Stimulated activated CD8-positive, alpha-beta memory T cell treated with anti-CD3 and anti-CD28 coated beads, Interleukin-2, amount 100 ng/mL, for 48 hours (primary cell): ENCODE data around the gene FGD3.
"Not testable (repeated sequence)": the region's sequence is repeated elsewhere in the genome, so short reads cannot be mapped to it uniquely, and the experiment has no call there.

Source experiments
- DNase-seq, 2 donors: peaks; one replicate each; pipeline ENCODE4 v3.0.0-alpha.2; 2020; ENCODE audit warnings: low read depth in 2 of 2

FGD3 gene, protein sequence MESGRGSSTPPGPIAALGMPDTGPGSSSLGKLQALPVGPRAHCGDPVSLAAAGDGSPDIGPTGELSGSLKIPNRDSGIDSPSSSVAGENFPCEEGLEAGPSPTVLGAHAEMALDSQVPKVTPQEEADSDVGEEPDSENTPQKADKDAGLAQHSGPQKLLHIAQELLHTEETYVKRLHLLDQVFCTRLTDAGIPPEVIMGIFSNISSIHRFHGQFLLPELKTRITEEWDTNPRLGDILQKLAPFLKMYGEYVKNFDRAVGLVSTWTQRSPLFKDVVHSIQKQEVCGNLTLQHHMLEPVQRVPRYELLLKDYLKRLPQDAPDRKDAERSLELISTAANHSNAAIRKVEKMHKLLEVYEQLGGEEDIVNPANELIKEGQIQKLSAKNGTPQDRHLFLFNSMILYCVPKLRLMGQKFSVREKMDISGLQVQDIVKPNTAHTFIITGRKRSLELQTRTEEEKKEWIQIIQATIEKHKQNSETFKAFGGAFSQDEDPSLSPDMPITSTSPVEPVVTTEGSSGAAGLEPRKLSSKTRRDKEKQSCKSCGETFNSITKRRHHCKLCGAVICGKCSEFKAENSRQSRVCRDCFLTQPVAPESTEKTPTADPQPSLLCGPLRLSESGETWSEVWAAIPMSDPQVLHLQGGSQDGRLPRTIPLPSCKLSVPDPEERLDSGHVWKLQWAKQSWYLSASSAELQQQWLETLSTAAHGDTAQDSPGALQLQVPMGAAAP

GRCh38 chr9:92947268-92948037, at the start of gene FGD3:
Gene FGD3 (plus strand): TSS chr9:92947523. CDS start chr9:92976257, 28,734 bp downstream.
- no peak for DNase-seq

DNA sequence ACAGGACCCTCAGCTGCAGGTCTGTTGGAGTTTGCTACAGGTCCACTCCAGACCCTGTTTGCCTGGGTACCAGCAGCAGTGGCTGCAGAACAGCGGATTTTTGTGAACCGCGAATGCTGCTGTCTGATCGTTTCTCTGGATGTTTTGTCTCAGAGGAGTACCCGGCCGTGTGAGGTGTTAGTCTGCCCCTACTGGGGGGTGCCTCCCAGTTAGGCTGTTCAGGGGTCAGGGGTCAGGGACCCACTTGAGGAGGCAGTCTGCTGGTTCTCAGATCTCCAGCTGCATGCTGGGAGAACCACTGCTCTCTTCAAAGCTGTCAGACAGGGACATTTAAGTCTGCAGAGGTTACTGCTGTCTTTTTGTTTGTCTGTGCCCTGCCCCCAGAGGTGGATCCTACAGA, 42.2 kb upstream of the FGD3 start:
- DNase-seq = not testable (repeated sequence)

GRCh38 chr9:92911511-92912475, 35.5 kb upstream of the FGD3 start:
- DNase-seq = no peak

DNA sequence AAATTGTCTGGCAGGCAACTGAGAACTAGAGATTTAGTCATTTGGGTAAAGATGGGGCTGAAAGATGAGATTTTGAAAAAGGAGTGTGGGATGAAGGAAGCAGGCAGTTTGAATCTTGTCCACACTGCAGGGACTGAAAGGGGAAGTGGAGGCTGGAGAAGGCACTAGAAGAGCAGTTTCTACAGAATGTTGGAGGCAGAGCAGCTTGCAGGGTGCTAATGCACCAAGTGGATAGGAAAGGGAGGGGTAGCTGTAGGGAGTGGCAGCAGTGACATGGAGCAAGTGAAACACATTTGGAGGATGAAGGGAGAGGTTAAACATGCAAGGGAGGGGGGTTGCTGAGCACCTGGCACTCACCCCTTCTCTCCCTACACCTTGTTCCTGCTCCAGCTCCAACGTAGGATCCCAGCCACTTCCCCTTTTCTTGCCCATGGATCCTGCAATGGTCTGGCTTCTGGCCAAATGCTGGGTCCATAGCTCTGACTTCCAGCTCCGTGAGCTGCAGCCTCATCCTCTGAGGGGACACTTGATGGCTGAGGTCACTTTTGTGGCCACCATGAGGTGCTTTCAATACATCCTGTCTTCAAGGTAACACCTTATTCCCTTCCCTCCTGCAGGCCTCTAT, 30.0 kb upstream of the FGD3 start:
- DNase-seq = no peak

DNA sequence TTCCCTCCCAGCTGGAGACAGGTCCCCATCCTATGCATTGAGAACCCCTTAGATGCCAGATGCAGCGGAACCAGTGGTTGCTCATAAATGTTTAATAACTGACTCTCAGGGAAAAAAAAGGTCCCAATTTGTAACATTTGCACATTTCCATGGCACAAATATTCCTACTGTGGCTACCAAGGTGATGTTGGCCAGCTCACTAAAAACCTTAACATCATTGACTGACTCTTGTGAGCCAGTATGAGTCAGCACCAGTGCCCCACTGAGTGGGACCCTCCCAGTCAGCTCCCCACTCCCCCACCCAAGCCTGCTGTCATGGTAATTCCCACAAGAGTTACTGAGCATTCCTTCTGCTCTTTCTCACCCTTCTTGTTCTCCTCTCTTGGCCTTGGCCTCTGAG, 26.9 kb upstream of the FGD3 start:
- no peak for DNase-seq

GRCh38 chr9:92931606-92932005, 15.7 kb upstream of the FGD3 start:
- DNase-seq = no peak

DNA sequence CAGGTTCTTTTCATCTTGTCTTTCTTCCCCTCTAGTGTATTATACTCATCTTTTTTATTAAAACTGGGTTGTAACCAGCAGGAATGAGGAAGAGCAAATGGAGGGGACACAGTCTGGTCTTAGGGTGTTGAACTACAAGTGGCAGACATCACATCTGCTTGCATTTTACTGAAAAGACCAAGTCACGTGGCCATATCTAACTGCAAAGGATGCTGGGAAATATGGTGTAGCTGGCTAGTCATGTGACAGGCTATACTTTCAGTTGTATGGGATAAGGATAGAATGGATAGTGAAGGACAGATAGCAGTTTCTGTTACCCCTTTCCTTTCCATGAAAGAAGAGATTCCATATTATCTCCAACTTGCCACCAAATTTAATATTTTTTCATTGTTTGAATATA, 13.0 kb upstream of the FGD3 start:
- no peak for DNase-seq

GRCh38 chr9:92938025-92938424, 9.3 kb upstream of the FGD3 start:
- DNase-seq = no peak

DNA sequence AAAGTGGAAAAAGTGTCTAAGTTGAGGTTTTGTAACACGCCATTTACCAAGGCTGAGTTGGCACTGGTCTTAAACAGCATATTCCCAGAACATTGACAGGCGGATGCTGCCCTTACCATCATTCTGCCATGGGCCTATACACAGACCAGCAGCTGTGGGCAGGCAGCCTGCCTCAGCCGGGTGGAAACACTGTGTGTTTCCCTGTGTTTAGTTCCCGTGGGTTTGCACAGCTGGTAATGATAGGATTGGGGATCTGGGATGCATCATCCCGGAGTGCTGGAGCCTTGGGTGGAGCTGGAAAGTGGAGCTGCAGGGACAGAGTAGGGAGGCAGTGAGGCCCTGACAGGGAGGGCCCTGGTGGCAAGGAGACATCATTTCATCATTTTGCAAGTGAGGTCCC, 5.5 kb upstream of the FGD3 start:
- no peak for DNase-seq

DNA sequence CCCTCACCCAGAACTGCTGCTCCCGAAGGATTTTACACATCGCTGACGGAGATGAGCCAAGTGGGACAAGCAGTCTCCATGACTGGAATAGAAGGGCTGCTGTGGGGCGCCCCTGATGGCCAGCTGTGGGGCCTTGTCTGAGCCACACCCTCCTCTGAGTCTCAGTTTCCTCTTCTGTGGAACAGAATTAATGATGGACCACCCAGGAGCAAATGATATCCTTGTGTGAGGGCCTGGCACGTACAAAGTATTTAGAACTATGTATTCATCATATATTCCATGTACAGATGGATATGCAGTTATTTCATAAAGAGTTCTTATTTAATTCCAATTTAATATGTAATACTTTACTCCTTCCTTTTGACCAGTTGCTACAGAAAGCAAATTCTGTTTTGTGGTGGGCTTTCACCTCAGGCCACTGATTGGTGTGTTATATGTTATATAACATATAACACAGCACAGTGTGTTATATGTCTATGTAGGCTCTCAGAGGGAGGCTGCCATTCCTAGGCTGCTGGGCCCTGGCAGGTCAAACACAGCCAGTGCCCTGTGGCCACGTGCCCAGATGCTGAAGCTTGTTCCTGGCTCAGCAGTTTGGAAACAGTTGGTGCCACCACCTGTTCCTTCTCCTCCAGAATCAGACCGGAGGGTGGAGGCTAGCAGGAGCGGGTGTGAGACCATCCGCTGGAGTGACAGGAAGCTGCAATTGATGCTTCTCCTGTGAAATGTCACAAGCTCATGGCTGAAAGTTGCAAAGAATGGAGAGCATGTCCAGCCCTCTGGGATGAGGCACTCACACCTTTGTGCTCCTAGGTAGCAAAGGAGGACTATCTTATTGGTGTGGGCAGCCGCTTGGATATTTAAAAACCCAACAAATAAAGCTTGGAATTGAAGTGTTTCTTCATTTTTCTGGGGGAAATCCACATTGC, 4.4 kb upstream of the FGD3 start:
- DNase-seq = no peak

DNA sequence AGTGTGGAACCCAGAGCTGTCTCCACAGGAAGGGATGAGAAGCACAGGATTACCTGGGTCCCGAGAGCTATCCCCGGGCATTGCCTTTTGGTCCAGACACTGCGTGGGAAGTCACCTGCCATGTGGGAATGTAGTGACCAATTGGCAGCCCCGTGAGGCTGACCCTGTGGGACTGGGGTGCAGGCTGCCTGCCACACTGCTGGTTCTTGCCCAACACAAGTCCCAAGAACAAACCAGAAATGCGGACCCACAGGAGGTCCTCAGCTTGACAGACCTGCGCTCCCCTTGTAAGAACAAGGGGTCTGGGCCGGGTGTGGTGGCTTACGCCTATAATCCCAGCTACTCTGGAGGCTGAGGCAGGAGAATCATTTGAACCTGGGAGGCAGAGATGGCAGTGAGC, 2.4 kb upstream of the FGD3 start:
- DNase-seq = no peak

DNA sequence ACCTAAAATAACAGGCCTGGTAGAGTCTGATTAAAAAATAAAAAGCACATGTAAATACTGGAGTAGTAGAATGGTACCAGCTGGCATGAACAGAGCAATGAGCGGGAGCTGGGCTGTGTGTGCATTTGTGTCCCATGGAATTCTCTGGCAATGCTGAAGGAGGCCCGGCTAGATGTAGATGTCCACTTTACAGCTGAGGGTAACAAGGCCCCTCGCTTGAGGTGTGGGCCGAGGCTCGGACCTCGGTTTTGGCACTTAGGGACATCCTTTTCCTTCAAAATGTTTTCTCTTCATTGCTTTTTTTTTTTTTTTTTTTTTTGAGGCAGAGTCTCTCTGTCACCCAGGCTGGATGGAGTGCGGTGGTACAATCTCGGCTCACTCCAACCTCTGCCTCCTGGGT, 1.5 kb upstream of the FGD3 start:
- DNase-seq = no peak

DNA sequence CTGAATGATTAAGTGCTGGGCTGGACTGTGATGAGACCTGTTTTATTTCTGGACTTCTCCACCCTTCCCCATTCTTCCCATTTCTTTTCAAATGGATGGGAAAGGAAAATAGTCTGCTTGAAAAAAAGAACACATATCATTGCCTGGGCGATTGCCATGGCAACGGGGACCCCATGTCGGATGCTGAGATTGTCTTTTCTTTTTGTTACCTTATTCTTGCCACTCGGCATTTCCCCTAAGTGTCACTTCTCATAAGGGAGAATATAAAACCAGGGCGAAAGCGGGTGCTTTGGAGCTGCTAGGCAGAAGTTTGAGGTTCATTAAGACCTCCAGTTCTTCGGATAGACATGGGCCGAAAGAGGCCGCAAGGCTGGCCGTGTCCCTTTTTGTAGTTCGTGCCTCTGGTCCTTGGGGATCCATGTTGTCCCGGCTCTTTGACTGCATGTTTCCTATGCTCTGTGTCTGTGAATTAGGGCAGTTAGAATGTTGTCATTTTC, 763 bp downstream of the FGD3 start:
- DNase-seq = no peak

DNA sequence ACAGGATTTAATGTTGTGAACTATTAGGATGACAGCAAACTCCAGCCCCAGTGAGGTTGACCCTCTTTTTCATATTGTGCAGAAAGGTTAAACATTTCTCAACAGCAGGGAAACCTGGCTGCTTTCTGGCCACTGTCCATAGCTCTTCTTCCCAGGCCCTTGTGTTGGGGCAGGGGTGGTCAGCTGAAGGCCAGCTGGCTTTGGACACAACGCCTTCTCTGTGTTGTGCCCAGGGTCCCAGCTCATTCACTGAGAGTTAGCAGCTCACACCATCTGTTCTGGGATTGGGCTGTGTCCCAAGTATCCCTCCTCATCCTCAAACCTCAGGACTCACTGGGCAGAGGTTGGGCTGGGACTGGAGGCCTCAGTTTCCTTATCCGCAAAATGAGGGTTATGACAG, 1.3 kb downstream of the FGD3 start:
- no peak for DNase-seq

DNA sequence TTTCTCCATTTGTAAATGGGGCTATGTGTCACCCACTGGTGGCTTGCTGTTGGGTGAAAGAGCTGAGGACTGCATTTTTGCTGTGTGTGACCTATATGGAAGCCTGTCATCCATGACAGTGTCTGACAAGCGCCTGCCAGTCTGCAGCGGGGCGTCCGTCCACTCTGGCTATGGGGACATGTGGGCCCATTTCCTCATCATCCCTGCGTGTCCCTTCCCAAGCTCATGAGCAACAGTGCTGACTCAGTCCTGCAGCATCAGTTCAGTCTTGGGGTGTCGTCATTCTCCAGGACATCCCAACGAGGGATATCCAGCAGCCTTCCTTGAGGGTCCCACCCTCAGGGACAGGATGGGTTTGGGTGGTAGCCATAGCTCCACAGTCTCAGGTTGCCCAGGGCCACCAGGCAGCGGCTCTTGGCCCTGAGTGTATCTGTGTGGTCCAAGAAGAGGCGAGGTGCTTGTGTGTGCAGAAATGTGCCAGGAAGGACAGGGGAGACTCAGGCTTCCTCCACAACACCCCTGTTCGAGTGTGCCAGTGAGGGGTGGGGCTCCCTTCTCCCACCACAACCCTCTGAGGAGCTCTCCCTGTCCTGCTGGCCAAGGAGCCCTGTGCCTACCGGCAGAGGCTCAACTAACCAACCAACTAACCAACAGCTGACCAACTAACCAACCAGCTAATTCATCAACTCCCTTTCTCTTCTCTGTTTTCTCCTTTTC, 2.1 kb downstream of the FGD3 start:
- no peak for DNase-seq

GRCh38 chr9:92950359-92950955, 3.1 kb downstream of the FGD3 start:
- DNase-seq = no peak

- no peak for DNase-seq
These were observed 5.7 kb downstream of the FGD3 start for GRCh38 chr9:92952906-92953610.
